Measurements from ENCODE around the gene SKI. TPM values are rescaled to one million over a fixed set of nuclear protein-coding genes. Genes with fewer than 3 reads are reported as not detected.
A peak's percentile ranks its signal among the peaks of the same experiment; 100 is the strongest.

Gene SKI
- polyA plus RNA-seq, 3 donors, result 0.20 to 6.6 (median 0.25) TPM

GRCh38 chr1:2216767-2217058, 11.4 kb upstream of the SKI start:
- WGBS (ENCODE audit: insufficient coverage), result 87% methylated on average over 7 of the region's 7 CpGs
- Histone ChIP-seq H3K36me3 (replicated peaks in 1 of 2; ENCODE audit: control insufficient read depth in 1 of 2, insufficient read depth in 2 of 2, low read length in 2 of 2) (no peaks in the 10 kb centered on the region), H3K4me2 (replicated peaks; ENCODE audit: extremely low read depth, low read length, poor library complexity, severe bottlenecking) (no peak overlapping the region), H3K27me3 (ENCODE audit: control insufficient read depth in 2 of 2, insufficient read depth in 2 of 2, low read length in 2 of 2) (peaks cover 0 to 7% of the 10 kb centered on the region in 2 donors), H3K4me1 (ENCODE audit: control insufficient read depth in 1 of 2, insufficient read depth in 2 of 2, low read length in 2 of 2) (peaks cover 17 to 22% of the 10 kb centered on the region in 2 donors), H3K9ac (ENCODE audit: insufficient read depth, low read length, poor library complexity, severe bottlenecking) (no peak overlapping the region), H2AFZ (ENCODE audit: insufficient read depth, low read depth, low read length, poor library complexity, severe bottlenecking) (no peak overlapping the region), H3K4me3 (replicated peaks in 1 of 3; ENCODE audit: low read depth in 2 of 3, low read length in 3 of 3) (no peak overlapping the region), H3K79me2 (ENCODE audit: insufficient read depth, low read length) (no peaks in the 10 kb centered on the region), H3K27ac (ENCODE audit: low read depth in 1 of 2, low read length in 2 of 2) (no peak overlapping the region), H4K20me1 (ENCODE audit: insufficient read depth, low read length) (no peaks in the 10 kb centered on the region), H3K9me3 (replicated peaks in 1 of 2; ENCODE audit: control insufficient read depth in 1 of 2, insufficient read depth in 1 of 2, low read length in 2 of 2) (no peaks in the 10 kb centered on the region)
- intact Hi-C loops (cut with micrococcal nuclease), result no loop called here
- peak overlapping the region in 1 of 7 donors; percentile 68 for H3K27ac Mint-ChIP-seq
- peaks cover 16% of the 10 kb centered on the region for H3K4me1 Mint-ChIP-seq
- no peak for DNase-seq
- TF ChIP-seq, protein P1, sequence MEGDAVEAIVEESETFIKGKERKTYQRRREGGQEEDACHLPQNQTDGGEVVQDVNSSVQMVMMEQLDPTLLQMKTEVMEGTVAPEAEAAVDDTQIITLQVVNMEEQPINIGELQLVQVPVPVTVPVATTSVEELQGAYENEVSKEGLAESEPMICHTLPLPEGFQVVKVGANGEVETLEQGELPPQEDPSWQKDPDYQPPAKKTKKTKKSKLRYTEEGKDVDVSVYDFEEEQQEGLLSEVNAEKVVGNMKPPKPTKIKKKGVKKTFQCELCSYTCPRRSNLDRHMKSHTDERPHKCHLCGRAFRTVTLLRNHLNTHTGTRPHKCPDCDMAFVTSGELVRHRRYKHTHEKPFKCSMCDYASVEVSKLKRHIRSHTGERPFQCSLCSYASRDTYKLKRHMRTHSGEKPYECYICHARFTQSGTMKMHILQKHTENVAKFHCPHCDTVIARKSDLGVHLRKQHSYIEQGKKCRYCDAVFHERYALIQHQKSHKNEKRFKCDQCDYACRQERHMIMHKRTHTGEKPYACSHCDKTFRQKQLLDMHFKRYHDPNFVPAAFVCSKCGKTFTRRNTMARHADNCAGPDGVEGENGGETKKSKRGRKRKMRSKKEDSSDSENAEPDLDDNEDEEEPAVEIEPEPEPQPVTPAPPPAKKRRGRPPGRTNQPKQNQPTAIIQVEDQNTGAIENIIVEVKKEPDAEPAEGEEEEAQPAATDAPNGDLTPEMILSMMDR (IDR thresholded peaks at IDR 0.05), result no peak
- H3K9me3 Mint-ChIP-seq, result peaks cover 0 to 4% (median 2%) of the 10 kb centered on the region in 7 donors
- no peaks in the 10 kb centered on the region for H3K36me3 Mint-ChIP-seq
- H3K27me3 Mint-ChIP-seq (ENCODE audit: low read depth in 3 of 3), result peaks cover 4 to 20% (median 11%) of the 10 kb centered on the region in 3 donors
- no peak overlapping the region for H3K4me3 Mint-ChIP-seq

- no peak overlapping the region for H3K4me3 Mint-ChIP-seq
These were observed 6.8 kb upstream of the SKI start for GRCh38 chr1:2221271-2221670.

More at GRCh38 chr1:2221271-2221670, 6.8 kb upstream of the SKI start:
- Histone ChIP-seq H3K79me2 (ENCODE audit: insufficient read depth, low read length) (no peaks in the 10 kb centered on the region), H4K20me1 (ENCODE audit: insufficient read depth, low read length) (no peaks in the 10 kb centered on the region), H3K36me3 (replicated peaks in 1 of 2; ENCODE audit: control insufficient read depth in 1 of 2, insufficient read depth in 2 of 2, low read length in 2 of 2) (no peaks in the 10 kb centered on the region), H3K27ac (ENCODE audit: low read depth in 1 of 2, low read length in 2 of 2) (no peak overlapping the region), H3K9me3 (replicated peaks in 1 of 2; ENCODE audit: control insufficient read depth in 1 of 2, insufficient read depth in 1 of 2, low read length in 2 of 2) (no peaks in the 10 kb centered on the region), H3K4me3 (replicated peaks in 1 of 3; ENCODE audit: low read depth in 2 of 3, low read length in 3 of 3) (no peak overlapping the region), H3K4me2 (replicated peaks; ENCODE audit: extremely low read depth, low read length, poor library complexity, severe bottlenecking) (no peak overlapping the region), H3K27me3 (ENCODE audit: control insufficient read depth in 2 of 2, insufficient read depth in 2 of 2, low read length in 2 of 2) (peaks cover 0 to 4% of the 10 kb centered on the region in 2 donors), H3K9ac (ENCODE audit: insufficient read depth, low read length, poor library complexity, severe bottlenecking) (no peak overlapping the region), H3K4me1 (ENCODE audit: control insufficient read depth in 1 of 2, insufficient read depth in 2 of 2, low read length in 2 of 2) (peaks cover 15 to 16% of the 10 kb centered on the region in 2 donors), H2AFZ (ENCODE audit: insufficient read depth, low read depth, low read length, poor library complexity, severe bottlenecking) (no peak overlapping the region)
- Mint-ChIP-seq H3K9me3 (peaks cover 0 to 7% (median 2%) of the 10 kb centered on the region in 7 donors), H3K27me3 (ENCODE audit: low read depth in 3 of 3) (peaks cover 11 to 24% (median 15%) of the 10 kb centered on the region in 3 donors), H3K27ac (no peak overlapping the region), H3K4me1 (peaks cover 16% of the 10 kb centered on the region), H3K36me3 (peaks cover 0 to 2% of the 10 kb centered on the region in 2 donors)
- intact Hi-C loops (cut with micrococcal nuclease), result no loop called here
- 83% methylated on average over 1 of the region's 3 CpGs for WGBS (ENCODE audit: insufficient coverage)
- TF ChIP-seq, protein P1 (IDR thresholded peaks at IDR 0.05), result no peak
- no peak for DNase-seq

All from CD14-positive monocyte (primary cell).